NB4 (cell line): Measurements from ENCODE around the gene PDSS1.
"Not testable (repeated sequence)": the region's sequence is repeated elsewhere in the genome, so short reads cannot be mapped to it uniquely, and the experiment has no call there.

Experiments
- DNase-seq: peaks from one replicate; pipeline ENCODE4 v3.0.0; 2010; ENCODE audit warnings: low read depth
- H3K4me3 ChIP-seq: one replicate; pipeline ENCODE4 v1.5.1; 2011; ENCODE audit warnings: mild to moderate bottlenecking, low read depth, low read length, moderate library complexity
- CTCF ChIP-seq: IDR thresholded peaks from one replicate; pipeline ENCODE4 v1.5.1; 2012; ENCODE audit warnings: low read depth, low read length
- MAX ChIP-seq: IDR thresholded peaks from 2 replicates; pipeline ENCODE4 v1.6.1; 2011; ENCODE audit warnings: low read depth, low read length
- MYC ChIP-seq: IDR thresholded peaks from 2 replicates; pipeline ENCODE4 v1.6.1; 2011; ENCODE audit warnings: low read depth, low read length
- POLR2A ChIP-seq: IDR thresholded peaks from 2 replicates; pipeline ENCODE4 v1.6.1; 2011; ENCODE audit warnings: mild to moderate bottlenecking; ENCODE audit not compliant: insufficient read length; ENCODE audit errors: extremely low read depth

Gene PDSS1

GRCh38 chr10:26685441-26685840, 12.1 kb upstream of the PDSS1 start:
- DNase-seq = no peak
- no peak overlapping the region for H3K4me3 ChIP-seq
- TF ChIP-seq MYC (no peak), MAX (no peak), CTCF (no peak), POLR2A (no peak)

- TF ChIP-seq MYC = no peak
- no peak for TF ChIP-seq MAX
- TF ChIP-seq CTCF = no peak
- TF ChIP-seq POLR2A = no peak
- DNase-seq = no peak
- H3K4me3 ChIP-seq = no peak overlapping the region
These were observed 8.1 kb upstream of the PDSS1 start for GRCh38 chr10:26689399-26689798.

GRCh38 chr10:26690731-26691475, 6.6 kb upstream of the PDSS1 start:
- H3K4me3 ChIP-seq = no peak overlapping the region
- no peak for DNase-seq
- TF ChIP-seq MAX (no peak), MYC (no peak), POLR2A (no peak), CTCF (no peak)

GRCh38 chr10:26694536-26694935, 3.0 kb upstream of the PDSS1 start:
- DNase-seq, H3K4me3 ChIP-seq: not testable (repeated sequence)

GRCh38 chr10:26696786-26697162, 727 bp upstream of the PDSS1 start:
- peak; percentile 89 for DNase-seq
- TF ChIP-seq MYC (no peak), POLR2A (no peak), MAX (no peak), CTCF (no peak)
- peak overlapping the region; percentile 94 for H3K4me3 ChIP-seq

- TF ChIP-seq MYC = no peak; the same call in 1 of the 2 replicates
- no peak for TF ChIP-seq POLR2A
- no peak for TF ChIP-seq CTCF
- TF ChIP-seq MAX = no peak
- H3K4me3 ChIP-seq = peak overlapping the region; percentile 94
- DNase-seq = no peak
These were observed 564 bp downstream of the PDSS1 start for GRCh38 chr10:26697922-26698608.
